ENCODE data around the gene SLC24A3. TPM values are rescaled to one million over a fixed set of nuclear protein-coding genes. Genes with fewer than 3 reads are reported as not detected.

Gene SLC24A3
- total RNA-seq, 1 donor from 2014 or later, result 13.1 TPM

DNA sequence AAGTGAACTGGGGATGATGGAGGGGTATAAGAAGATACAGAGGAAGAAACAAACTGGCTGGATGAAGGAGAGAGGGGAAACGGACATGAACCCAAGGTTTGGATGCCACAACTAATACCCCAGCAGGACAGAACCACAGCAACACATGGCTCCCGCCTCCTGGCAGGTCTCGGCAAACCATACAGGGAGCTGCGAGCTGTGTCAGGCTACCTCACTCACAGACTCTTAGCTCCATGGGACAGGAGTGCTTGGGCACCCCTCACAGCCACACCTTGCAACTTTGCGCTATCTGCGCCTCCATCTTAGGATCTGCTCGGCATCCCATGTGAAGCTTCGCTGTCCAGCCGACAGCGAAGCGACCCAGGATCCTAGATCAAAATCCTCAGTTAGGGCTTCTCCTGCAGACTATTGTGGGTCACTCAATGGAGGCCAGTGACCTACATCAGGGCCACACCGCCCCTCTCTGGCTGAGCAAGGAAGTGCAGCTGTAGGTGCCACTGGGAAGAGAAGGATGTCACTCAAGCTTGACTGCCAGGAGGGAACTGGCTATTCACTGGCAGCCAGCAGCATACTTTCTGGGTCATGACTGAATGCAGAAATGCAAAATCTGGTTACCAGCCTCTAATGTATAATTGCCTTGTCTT lies 371.2 kb downstream of the SLC24A3 start:
- Histone ChIP-seq H3K27ac (no peak overlapping the region), H3K36me3 (no peaks in the 10 kb centered on the region), H3K9me3 (no peaks in the 10 kb centered on the region), H3K4me3 (no peak overlapping the region), H3K27me3 (no peaks in the 10 kb centered on the region), H3K4me1 (no peaks in the 10 kb centered on the region)
- DNase-seq, result peak; percentile 87
- TF ChIP-seq, protein P1, sequence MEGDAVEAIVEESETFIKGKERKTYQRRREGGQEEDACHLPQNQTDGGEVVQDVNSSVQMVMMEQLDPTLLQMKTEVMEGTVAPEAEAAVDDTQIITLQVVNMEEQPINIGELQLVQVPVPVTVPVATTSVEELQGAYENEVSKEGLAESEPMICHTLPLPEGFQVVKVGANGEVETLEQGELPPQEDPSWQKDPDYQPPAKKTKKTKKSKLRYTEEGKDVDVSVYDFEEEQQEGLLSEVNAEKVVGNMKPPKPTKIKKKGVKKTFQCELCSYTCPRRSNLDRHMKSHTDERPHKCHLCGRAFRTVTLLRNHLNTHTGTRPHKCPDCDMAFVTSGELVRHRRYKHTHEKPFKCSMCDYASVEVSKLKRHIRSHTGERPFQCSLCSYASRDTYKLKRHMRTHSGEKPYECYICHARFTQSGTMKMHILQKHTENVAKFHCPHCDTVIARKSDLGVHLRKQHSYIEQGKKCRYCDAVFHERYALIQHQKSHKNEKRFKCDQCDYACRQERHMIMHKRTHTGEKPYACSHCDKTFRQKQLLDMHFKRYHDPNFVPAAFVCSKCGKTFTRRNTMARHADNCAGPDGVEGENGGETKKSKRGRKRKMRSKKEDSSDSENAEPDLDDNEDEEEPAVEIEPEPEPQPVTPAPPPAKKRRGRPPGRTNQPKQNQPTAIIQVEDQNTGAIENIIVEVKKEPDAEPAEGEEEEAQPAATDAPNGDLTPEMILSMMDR (IDR thresholded peaks at IDR 0.05), result peak; percentile 87
- peak; percentile 97 for ATAC-seq
- intact Hi-C loops (cut with DNase I), result loop anchor here (10.0 kb wide), 1 partner anchor 379 kb away; no protein-coding TSS in a partner anchor

DNA sequence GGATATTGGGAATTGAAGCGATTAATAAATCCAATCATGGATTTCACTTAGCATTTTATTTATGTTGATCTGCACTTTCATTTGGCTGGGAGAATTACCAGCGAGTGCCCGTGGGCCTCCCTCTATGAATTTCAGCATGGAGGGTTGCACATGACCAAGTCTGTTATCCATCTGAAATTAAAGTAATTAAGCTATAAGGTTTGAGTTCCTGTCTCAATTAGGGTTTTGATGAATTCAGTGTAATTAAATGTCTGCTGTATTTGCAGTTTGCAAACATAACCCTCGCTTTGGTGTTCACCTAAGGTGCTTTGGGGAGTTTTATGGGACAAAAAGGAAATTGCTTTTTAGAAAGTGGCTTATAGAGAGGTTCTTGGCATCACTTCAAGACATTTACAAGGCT lies 375.8 kb downstream of the SLC24A3 start:
- no peak for DNase-seq
- TF ChIP-seq, protein P1 (IDR thresholded peaks at IDR 0.05), result no peak
- intact Hi-C loops (cut with DNase I), result loop anchor here (10.0 kb wide), 1 partner anchor 383 kb away; no protein-coding TSS in a partner anchor
- Histone ChIP-seq H3K36me3 (no peaks in the 10 kb centered on the region), H3K27me3 (no peaks in the 10 kb centered on the region), H3K9me3 (no peaks in the 10 kb centered on the region), H3K27ac (no peak overlapping the region), H3K4me1 (no peaks in the 10 kb centered on the region), H3K4me3 (no peak overlapping the region)
- ATAC-seq, result no peak

DNA sequence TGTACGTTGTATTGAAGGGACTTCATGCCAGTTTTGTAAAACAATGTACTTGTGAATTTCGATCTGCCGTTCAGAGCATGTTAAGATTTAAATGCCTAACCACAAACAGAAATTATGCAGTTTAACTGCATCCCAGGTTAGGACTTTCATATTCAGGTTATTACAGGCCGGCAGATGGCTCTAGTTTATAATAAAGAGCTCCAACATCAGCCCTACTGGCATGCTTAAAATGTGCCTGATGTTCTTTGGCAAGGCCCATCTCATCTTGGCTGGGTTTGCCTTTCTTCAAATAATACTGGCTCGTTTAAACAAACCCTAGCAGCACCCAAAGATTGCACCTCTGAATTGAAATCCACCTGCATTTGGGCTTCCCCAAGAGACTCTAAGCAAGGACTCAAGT lies 376.3 kb downstream of the SLC24A3 start:
- no peak for DNase-seq
- Histone ChIP-seq H3K9me3 (no peaks in the 10 kb centered on the region), H3K27me3 (no peaks in the 10 kb centered on the region), H3K36me3 (no peaks in the 10 kb centered on the region), H3K27ac (no peak overlapping the region), H3K4me1 (no peaks in the 10 kb centered on the region), H3K4me3 (no peak overlapping the region)
- intact Hi-C loops (cut with DNase I), result loop anchor here (10.0 kb wide), 1 partner anchor 384 kb away; no protein-coding TSS in a partner anchor
- TF ChIP-seq, protein P1 (IDR thresholded peaks at IDR 0.05), result peak; percentile 10
- ATAC-seq, result no peak

DNA sequence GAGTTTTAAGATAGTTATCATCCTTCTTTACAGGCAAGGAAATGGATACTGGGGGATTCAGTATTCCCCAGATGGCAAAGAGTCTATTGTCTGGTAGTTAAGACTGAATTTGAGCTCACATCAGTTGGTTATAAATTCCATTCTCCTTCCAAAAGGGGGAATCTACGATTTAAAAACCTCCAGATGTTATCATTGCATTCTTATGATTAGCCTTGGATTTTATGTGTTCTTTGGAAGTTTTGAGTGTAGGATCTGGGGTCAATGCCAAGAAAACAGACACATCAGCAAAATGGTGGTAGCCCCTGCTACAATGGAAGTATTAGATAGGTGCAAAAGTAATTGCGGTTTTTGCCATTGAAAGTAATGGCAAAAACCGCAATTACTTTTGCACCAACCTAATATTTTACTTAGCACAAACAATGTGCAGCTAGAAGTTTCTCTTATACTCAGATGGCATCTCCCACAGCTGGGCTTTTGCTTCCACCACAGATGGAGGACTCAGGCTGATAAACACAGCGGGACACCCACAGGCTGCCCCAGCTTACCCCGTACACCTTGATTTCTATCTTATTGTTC lies 377.4 kb downstream of the SLC24A3 start:
- H3K4me1 ChIP-seq, result no peaks in the 10 kb centered on the region
- no peaks in the 10 kb centered on the region for H3K9me3 ChIP-seq
- DNase-seq (no peak), ATAC-seq (no peak)
- H3K27ac ChIP-seq, result no peak overlapping the region
- H3K27me3 ChIP-seq, result no peaks in the 10 kb centered on the region
- TF ChIP-seq, protein P1 (IDR thresholded peaks at IDR 0.05), result no peak
- intact Hi-C loops (cut with DNase I), result loop anchor here (10.0 kb wide), 1 partner anchor 385 kb away; no protein-coding TSS in a partner anchor
- H3K4me3 ChIP-seq, result no peak overlapping the region
- no peaks in the 10 kb centered on the region for H3K36me3 ChIP-seq

DNA sequence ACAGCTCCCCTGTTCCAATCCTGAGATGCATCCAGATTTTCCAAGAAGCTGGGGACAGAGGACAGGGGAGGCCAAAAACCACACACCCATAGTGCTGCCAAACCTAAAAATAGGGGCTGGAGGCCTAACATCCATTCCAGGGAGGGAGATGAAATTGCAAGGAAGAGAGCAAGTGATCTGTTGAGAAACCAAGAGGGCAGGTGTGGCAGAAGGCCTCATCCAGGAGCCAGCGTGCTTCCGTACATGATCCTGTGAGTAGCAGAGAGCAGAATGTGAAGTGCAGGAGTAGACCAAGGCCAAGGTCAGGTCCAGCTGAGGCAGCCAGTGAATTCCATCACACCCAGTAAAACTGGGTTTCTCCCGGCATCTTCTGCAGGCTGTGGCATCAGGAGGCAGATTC lies 377.9 kb downstream of the SLC24A3 start:
- no peak overlapping the region for H3K4me3 ChIP-seq
- intact Hi-C loops (cut with DNase I), result no loop called here
- no peak for ATAC-seq

More for the DNA sequence above, 377.9 kb downstream of the SLC24A3 start:
- H3K36me3 ChIP-seq, result no peaks in the 10 kb centered on the region
- no peaks in the 10 kb centered on the region for H3K9me3 ChIP-seq
- no peak for DNase-seq
- no peaks in the 10 kb centered on the region for H3K4me1 ChIP-seq
- H3K27me3 ChIP-seq, result no peaks in the 10 kb centered on the region
- TF ChIP-seq, protein P1 (IDR thresholded peaks at IDR 0.05), result no peak
- H3K27ac ChIP-seq, result no peak overlapping the region

Measured in upper lobe of right lung (tissue), 1 donor.